GM18502 (cell line): Measurements from ENCODE around the gene ERF.

Experiments
- ATAC-seq: cut with Tn5 transposase; IDR thresholded peaks from one replicate; pipeline ENCODE4 v1.9.1; 2021; ENCODE audit warnings: mild to moderate bottlenecking; ENCODE audit not compliant: unreplicated experiment, poor library complexity

Gene ERF

DNA sequence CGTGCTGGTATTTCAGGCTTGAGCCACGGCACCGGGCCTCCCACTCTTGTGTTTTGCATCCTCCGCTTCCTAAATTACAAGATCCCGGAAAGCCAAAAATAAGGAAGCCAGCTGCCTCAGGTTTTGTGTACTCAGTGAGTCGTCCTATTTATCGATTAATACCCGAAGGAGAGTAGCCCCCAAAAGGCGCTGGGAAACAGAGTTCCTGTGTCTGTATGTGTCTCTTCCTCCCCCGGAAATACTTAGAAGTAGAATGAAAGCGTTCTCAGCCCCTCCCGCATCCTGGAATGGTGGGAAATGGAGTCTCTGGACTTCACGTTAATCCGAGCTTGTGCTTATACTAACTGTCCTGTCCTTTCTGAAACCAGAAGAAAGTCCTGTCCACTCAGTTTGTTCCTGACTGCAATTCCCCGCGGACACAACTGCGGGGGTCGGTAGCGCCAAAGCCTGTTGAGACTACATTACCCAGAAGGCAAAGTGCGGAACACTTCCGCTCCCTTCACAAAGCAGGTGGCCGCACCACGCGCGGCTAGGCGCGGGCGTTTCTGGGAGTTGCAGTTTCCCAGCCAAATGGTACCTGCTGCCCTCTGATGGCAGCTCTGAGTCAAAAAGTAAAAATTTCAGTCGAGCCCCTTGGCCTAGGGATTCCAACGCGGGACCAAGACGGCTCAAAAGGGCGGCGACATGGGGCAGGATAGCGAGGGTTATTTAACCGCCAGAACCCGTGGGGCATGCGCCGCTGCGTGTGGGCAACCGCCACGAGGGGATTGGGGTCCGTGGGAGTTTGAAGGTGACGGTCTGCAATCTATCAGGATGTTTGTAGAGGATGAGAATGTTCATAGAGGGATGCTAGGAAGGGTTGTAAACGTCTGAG lies 10.3 kb downstream of the ERF start:
- ATAC-seq: peak; percentile 51

DNA sequence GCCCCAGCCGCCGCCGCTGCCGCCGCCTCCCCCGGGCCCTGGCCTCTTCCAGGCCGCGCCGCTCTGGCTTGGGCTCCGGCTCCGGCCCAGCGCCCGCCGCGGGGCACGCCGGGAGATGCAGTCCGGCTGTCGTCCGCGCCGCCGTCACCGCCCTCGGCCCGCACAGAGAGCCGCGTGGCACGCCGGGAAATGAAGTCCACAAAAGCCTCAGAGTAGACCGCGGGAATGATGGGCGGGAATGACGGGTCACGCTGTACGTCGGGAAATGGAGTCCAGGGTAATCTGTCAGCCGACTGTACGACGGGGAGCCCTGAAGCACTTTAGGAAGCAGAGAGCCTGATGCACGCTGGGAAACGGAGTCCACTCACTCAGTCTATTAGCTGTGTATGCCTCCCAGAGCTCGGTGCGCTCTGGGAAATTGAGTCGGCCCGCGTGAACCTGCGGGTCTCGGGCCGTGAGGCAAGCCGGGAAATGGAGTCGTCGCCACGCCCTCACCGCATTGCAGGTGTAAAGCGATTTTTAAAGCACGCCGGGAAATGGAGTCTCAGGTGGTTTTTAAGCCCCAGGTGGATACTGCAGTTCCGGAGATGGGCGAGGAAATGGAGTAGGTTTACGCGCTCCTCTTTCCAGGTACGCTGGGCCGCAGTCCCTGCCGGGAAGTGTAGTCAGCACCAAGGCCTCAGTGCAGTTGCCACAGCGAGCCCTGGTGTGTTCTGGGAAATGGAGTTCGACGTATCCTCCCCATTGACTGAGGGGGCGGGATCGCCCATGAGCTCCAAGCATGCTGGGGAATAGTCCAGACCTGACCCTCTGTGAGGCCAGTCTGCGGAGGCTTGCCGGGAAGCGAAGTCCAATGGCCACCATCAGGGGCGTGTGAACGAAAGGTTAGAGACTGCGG lies 12.2 kb downstream of the ERF start, which contains the start of gene GSK3A:
Gene GSK3A, minus strand, starts transcription at position 91 of the 898 bp plus-strand sequence. CDS start 137 bp downstream, outside the sequence.
- ATAC-seq: peak; percentile 62

DNA sequence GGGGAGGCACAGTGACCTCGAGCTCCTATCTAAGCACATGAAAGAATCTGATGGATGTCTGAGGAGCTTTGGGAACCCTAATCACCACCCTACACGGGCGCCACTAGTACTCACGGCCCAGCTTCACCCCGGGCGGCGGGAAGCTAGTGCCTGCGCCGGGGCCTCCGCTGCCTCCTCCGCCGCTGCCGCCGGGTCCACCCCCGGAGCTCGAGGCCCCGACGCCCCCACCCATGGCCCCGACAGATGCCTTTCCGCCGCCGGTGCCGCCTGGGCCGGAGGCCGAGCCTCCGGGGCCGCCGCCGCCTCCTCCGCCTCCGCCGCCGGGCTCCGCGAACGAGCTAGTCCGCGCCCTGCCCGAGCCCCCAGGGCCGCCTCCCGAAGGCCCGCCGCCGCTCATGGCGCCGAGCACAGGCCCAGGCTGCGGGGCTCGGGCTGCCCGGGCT lies 12.8 kb downstream of the ERF start:
- peak; percentile 2 for ATAC-seq

DNA sequence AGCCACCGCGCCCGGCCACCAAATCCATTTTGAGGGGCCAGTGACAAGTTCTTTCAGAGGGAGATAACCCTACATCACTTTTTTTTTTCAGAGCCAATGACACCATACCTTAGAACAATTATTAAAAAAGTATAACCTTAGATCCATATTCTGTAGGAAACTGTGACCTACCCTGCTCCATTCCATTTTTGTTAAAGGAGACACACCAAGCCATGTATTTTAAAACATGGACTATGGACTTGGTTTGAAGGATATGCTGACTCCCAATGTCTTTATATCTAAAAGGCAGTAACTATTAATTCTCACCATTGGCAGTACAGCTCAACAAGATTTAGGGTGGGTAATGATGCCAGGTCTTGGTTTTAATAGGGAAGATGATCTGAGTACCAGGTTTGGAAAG lies 13.6 kb downstream of the ERF start:
- ATAC-seq: no peak

DNA sequence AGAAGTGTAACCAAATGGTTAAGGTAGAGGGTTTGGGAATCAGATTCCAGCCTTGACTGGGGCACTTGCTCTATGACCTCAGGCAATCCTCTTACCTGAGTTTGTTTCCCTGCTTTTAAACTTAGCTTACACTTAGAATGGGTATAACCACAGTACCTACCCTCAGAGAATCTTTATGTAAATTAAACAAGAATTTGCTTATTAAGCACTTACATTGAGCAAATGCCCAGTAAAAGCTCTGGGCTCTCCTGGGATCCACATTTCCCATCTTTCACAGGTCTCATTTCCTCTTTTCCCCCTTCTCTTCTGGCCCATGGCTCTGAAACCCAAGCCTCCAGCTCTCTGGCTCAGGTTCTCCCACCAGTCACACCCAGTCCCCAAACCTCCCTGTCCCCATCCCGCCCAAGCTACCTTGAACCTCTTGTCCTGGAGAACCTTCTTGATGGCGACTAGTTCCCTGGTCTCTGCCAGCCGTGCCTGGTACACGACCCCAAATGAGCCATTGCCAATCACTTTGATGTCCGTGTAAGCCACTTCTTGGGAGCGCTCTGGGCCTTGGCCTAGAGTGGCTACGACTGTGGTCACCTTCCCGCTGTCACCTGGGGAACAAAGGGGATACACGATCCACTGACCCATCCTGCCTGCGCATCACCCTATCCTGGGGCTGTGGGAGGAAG lies 15.2 kb downstream of the ERF start:
- ATAC-seq: no peak

DNA sequence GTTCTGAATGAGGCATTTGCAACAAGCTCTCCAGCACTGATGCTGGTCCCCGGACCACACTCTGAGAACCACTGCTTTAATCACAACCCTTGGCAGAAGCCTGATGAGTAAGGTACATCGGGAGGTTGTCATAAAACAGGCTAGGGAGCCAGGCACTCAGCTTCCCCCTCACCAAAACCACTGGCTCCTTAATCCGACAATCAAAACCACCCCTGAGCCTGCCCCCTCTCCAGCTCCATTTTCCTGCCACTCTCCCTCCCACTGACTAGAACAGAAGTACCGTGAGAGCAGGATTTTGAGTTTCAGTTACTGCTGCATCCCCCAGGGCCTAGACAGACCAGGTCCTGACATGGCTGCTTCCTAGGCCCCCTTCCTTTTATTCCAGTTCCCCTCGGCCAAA lies 19.7 kb downstream of the ERF start:
- ATAC-seq: no peak

DNA sequence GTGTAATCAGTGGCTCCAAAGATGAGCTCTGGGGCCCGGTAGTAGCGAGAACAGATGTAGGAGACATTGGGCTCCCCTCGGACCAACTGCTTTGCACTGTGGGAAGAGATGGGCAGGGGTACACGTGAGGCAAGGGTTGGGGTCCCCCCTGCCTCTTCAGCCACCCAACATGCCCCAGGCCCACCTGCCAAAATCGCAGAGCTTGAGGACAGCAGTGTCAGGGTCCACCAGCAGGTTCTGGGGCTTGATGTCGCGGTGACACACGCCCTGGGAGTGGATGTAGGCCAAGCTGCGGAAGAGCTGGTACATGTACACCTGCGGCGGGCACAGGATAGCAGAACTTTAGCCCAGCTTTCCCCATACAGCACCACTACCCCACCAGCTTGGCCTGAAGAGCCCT lies 20.6 kb downstream of the ERF start:
- ATAC-seq: no peak

DNA sequence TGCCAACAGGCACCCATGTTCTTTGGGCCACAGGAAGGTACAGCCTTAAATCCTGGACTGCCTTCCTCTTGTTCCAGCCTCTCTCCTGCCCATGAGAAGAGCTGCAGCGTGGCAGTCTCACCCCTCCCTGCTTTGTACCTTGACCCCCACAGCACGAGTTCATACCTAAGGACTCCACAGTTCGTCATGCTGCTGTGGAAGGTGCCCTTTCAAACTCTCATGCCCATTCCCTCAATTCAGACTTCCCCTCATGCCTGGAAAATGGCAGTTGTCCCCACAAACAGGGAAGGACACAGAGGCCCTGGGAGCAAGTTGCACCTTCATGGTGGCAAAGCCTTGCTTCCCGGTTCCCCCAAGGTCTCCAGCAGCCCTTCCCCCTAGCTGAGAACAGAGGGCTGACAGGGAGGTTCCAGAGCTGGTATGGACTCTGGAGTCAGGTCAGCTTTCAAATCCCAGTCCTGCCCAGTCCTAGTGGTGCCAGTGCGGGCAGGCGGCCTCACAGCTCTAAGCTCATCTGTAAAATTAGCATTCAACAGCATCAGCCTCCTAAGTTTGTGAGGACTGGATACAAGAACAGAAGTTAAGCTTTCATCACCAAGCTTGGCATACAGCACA lies 21.1 kb downstream of the ERF start:
- ATAC-seq: no peak

DNA sequence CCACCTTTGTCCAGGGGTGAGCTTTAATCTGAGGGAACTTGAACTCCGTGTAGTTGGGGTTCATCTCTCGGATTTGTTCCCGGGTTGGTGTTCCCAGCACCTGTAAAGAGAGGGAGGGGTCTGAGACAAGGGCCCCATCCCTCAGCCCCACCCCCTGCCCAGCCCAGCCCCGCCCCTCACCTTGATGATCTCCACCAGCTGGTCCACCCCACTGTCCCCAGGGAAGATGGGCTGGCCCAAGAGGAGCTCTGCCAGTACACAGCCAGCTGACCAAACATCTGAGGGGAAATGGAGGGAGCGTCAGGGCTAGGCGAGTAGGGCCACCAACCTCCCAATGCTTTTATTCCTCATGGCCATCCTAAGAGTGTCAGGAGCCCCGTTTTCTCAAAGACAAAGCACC lies 21.8 kb downstream of the ERF start:
- ATAC-seq: no peak

DNA sequence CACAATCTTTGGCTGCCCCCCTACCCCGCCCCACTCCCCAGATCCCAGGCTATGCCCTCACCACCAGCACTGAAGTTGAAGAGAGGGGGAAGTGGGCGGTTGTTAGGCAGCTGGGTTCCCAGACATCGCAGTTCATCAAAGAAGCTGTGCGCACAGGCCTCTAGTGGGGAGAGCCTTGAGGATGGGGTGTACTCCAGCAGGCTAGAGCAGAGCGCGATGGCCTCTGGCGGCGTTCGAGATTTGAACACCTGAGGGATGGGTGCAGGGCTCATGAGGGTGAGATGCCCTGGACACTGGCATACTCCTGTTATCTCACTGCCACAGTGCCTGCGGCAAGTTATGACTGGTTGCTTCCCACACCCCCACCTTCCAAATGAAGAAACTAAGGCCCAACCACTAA lies 22.5 kb downstream of the ERF start:
- ATAC-seq: no peak

DNA sequence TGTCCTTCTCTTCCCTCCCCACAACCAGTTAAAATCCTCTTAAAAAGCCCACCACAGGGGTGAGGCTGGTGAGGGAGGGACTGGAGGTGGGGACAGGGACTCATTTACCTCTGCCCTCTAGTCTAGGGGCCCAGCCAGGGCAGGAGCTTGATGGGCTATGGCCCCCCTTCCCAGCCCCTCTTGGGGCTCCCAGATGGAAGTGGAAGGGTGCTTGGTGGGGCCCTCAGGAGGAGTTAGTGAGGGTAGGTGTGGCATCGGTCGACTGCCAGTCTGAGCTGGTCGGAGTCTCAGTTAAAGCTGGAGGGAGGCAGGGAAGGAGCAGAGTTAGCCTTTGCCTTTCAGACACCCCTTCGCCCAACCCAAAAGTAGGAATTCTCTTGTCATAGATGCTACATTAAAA lies 24.4 kb downstream of the ERF start:
- no peak for ATAC-seq

DNA sequence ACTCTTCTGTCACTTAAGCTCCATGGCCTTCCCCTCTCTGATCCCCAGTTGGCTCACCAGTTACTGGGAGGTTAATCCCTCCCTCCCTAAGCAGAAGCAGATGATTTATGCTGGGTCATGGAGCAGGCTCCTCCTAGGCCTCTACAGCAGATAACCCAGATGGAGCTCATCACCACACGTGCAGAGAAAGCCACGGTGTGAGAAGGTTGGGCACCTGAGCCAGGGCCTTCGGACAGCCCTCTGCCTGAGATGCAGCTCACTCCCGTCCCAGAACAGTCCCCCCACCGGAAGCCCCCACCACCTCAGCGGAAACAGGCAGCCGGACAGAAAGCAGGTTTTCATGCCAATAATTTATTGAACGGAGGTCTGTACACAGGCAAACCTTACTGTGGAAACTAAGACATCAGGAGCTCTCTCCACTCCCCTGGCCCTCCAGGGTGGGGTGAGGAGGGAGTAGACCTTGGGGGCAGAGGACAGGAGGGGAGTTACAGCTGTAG lies 25.0 kb downstream of the ERF start:
- ATAC-seq: no peak

DNA sequence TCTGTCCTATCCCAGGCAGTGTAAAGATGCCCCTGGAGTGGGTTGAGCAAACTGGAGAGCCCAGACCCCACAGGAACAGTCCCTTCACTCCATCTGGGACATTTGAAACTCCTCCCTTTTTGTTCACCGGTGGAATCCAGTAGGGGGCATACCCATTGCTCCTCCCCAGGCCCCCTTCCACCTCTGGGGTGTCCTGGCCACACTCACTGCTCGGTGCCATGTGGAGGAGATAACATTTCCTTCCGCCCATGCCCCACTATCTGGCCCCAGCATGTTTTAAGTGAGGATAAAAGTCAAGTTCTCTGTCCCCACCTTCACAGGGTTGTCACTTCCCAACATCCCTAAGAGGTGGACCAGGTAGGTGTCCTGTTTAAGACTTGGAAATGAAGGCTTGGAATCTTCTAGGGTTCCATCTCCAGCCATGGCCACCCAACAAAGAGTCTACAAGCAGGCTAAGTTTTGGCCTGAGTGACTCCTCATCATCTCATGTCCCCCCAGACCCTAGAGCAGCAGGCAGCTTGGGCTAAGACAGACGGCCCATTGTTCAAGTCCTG lies 25.6 kb downstream of the ERF start:
- no peak for ATAC-seq

DNA sequence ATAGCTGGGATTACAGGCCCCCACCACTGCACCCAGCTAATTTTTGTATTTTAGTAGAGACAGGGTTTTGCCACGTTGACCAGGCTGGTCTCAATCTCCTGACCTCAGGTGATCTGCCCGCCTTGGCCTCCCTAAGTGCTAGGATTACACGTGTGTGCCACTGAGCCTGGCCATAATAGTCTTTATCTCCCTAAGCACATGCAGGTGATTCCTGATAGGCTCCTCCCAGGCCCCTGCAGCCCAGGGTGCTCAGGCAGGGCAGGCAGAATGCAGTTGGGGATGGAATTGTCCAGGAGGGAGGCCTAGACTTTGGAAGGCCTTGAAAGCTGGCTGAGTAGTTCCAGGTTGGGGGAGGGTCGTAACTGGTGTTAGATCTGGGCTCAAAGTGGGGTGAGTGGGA lies 26.3 kb downstream of the ERF start:
- no peak for ATAC-seq

DNA sequence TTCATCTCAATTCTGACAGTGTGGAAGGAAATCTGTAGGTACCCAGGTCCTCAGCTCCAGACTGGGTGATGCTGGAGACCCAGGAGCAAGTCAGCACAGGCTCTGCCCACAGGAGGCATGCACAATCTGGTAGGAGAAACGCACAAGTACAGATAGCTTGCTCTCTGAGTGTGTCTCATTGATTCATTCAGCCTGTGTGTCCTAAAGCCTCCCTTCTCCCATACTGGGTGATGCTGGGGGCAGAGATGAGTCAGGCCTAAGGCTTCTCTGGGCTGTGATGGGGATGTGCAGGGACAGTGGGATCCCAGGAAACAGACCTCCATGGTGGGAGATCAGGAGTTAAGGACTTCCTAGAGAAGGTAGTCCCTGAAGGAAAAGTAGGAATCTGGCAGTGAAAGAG lies 28.0 kb downstream of the ERF start:
- ATAC-seq: no peak

DNA sequence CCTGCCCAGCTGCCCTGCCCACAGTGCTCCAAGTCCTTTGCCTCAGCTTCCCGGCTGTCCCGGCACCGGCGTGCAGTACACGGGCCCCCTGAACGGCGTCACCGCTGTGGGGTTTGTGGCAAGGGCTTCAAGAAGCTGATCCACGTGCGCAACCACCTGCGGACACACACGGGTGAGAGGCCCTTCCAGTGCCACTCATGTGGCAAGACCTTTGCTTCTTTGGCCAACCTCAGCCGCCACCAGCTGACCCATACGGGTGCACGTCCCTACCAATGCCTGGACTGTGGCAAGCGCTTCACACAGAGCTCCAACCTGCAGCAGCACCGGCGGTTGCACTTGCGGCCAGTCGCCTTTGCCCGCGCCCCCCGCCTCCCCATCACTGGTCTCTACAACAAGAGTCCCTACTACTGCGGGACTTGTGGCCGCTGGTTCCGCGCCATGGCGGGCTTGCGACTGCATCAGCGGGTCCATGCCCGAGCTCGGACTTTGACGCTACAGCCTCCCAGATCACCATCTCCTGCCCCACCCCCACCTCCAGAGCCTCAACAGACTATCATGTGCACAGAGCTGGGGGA lies 29.1 kb downstream of the ERF start:
- no peak for ATAC-seq

DNA sequence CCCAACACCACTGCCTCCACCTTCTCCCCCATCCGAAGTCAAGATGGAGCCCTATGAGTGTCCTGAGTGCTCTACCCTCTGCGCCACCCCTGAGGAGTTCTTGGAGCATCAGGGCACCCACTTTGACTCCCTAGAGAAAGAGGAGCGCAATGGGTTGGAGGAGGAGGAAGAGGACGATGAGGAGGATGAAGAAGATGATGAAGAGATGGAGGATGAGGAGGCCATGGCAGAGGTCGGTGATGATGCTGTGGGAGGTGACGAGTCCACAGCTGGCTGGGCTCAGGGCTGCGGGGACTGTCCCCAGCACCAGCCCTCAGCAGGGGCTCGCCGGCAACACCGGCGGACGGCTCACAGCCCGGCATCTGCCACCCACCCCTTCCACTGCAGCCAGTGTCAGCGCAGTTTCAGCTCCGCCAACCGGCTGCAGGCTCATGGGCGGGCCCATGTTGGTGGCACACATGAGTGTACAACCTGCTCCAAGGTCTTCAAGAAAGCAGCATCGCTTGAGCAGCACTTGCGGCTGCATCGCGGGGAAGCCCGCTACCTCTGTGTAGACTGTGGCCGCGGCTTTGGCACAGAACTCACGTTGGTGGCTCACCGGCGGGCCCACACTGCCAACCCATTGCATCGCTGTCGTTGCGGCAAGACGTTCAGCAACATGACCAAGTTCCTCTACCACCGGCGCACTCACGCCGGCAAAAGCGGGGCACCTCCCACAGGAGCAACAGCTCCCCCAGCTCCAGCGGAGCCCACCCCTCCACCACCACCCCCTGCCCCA lies 29.8 kb downstream of the ERF start:
- ATAC-seq: no peak

DNA sequence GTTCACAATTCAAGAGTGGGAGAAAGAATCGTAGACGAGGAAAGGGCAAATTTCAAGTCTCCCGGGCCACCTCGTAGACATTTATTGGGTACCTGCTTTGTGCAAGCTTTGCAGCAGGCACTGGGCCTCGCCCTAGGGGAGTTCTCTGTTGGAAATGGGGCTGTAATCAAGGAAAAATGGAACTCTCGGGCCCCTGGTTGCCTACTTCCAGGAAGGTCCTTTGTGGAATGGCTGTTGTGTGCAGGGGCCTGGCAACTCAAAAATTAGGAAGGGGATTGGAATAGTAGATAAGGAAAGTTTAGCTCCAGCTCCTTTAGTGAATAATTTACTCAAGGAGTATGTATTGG lies 34.2 kb downstream of the ERF start:
- no peak for ATAC-seq
